HepG2 (cell line): ENCODE measurements around the gene MPST.

ENCODE experiments used
- FIP1L1 ChIP-seq: fragments of 200-400 bp; formaldehyde crosslinking; IDR thresholded peaks from 2 replicates; pipeline ENCODE4 v1.6.1; 2018; ENCODE audit warnings: low read depth, mild to moderate bottlenecking, low read length, moderate library complexity, borderline replicate concordance; ENCODE audit not compliant: insufficient read depth
- HNF4A ChIP-seq: sonication (generic); formaldehyde crosslinking; IDR thresholded peaks from 2 replicates; pipeline ENCODE4 v1.4.0; 2020; ENCODE audit warnings: missing genetic modification reagents
- U2AF2 ChIP-seq: fragments of 200-400 bp; formaldehyde crosslinking; IDR thresholded peaks from 2 replicates; pipeline ENCODE4 v1.6.1; 2017; ENCODE audit warnings: low read depth, mild to moderate bottlenecking, low read length
- ZNF567 ChIP-seq: sonication (generic); formaldehyde crosslinking; IDR thresholded peaks from 2 replicates; pipeline ENCODE4 v1.8.1; 2023; ENCODE audit warnings: mild to moderate bottlenecking, missing genetic modification reagents, borderline replicate concordance

GRCh38 chr22:37011472-37011871 lies 8.1 kb upstream of the MPST start:
- TF ChIP-seq HNF4A (CRISPR knock-in tag) (no peak), FIP1L1 (no peak), U2AF2 (no peak), ZNF567 (no peak)
